Tibial nerve (tissue), 4 donors: ENCODE data around the gene SAMHD1. TPM values are rescaled to one million over a fixed set of nuclear protein-coding genes. Genes with fewer than 3 reads are reported as not detected.

Source experiments
- DNase-seq, 2 donors: peaks; one replicate each; pipeline ENCODE4 v3.0.0-alpha.2; 2019; ENCODE audit warnings: low spot score in 2 of 2
- H3K27ac ChIP-seq, 4 donors: fragments of 200-600 bp; sonication (generic) in 3 of 4; one replicate each; pipeline ENCODE4 v1.5.1; 2017 to 2019; ENCODE audit warnings: mild to moderate bottlenecking in 1 of 4
- H3K27me3 ChIP-seq, 2 donors: fragments of 200-600 bp; sonication (generic) in 1 of 2; one replicate each; pipeline versions ENCODE4 v1.5.1 to v1.6.0; 2017 to 2019
- H3K36me3 ChIP-seq, 3 donors: fragments of 200-600 bp; sonication (generic); one replicate each; pipeline ENCODE4 v1.5.1; 2018 to 2019
- H3K4me1 ChIP-seq, 4 donors: fragments of 200-600 bp; sonication (generic) in 3 of 4; one replicate each; pipeline ENCODE4 v1.5.1; 2017 to 2019
- H3K4me3 ChIP-seq, 4 donors: fragments of 200-600 bp; sonication (generic) in 3 of 4; one replicate each; pipeline ENCODE4 v1.5.1; 2017 to 2019; ENCODE audit warnings: mild to moderate bottlenecking in 1 of 4, moderate library complexity in 1 of 4
- H3K9me3 ChIP-seq, 4 donors: fragments of 200-600 bp; sonication (generic) in 3 of 4; one replicate each; pipeline ENCODE4 v1.5.1; 2017 to 2019
- CTCF ChIP-seq, 5 experiments: fragments of 200-600 bp in 3 of 5; fragments of 450-650 bp in 2 of 5; sonication (generic) in 3 of 5; IDR thresholded peaks; one replicate each; pipeline ENCODE4 v1.5.1; 2016 to 2019; ENCODE audit warnings: antibody characterized with exemption in 5 of 5, mild to moderate bottlenecking in 3 of 5, moderate library complexity in 2 of 5
- EP300 ChIP-seq, 2 donors: sonication (generic); formaldehyde crosslinking; IDR thresholded peaks; one replicate each; pipeline ENCODE4 v1.6.1; 2017; ENCODE audit warnings: antibody characterized with exemption in 2 of 2, mild to moderate bottlenecking in 1 of 2
- POLR2A ChIP-seq, 2 donors: fragments of 450-650 bp; IDR thresholded peaks; one replicate each; pipeline ENCODE4 v1.6.1; 2017; ENCODE audit warnings: antibody characterized with exemption in 2 of 2, mild to moderate bottlenecking in 2 of 2, moderate library complexity in 2 of 2
- WGBS, 2 donors: methylation state at CpG; one replicate each; pipeline ENCODE4 v1.1.5; 2018; 5-methylcytosine and 5-hydroxymethylcytosine counted together
- total RNA-seq, 4 donors: library from RNA; depleted of rRNA; stranded (reverse); fragments of >200 nt; gene quantifications; one replicate each; pipeline ENCODE4 v1.1.0, GENCODE V29; 2016

SAMHD1 gene
- total RNA-seq, 4 donors from 2014 or later = 466 to 595 (median 566) TPM

- 53 to 61% methylated on average over 16 of the region's 16 CpGs for WGBS, 2 donors
- Histone ChIP-seq H3K4me1 (peaks cover 0 to 3% (median 0%) of the 10 kb centered on the region in 4 donors), H3K4me3 (no peak overlapping the region), H3K27ac (no peak overlapping the region), H3K36me3 (no peaks in the 10 kb centered on the region), H3K27me3 (no peaks in the 10 kb centered on the region), H3K9me3 (peaks cover 0 to 8% (median 0%) of the 10 kb centered on the region in 4 donors)
- DNase-seq = no peak
- TF ChIP-seq EP300 (IDR thresholded peaks at IDR 0.05) (no peak), POLR2A (IDR thresholded peaks at IDR 0.05) (no peak)
Observed at GRCh38 chr20:36871640-36872570, 79.6 kb downstream of the SAMHD1 start.

- no peak for DNase-seq
- WGBS, 2 donors = 57 to 59% methylated on average over 8 of the region's 8 CpGs
- Histone ChIP-seq H3K4me3 (no peak overlapping the region), H3K27ac (peak overlapping the region in 2 of 4 donors; percentile 8 to 43), H3K36me3 (no peaks in the 10 kb centered on the region), H3K4me1 (peaks cover 0 to 21% (median 3%) of the 10 kb centered on the region in 4 donors), H3K9me3 (peaks cover 0 to 8% (median 0%) of the 10 kb centered on the region in 4 donors), H3K27me3 (no peaks in the 10 kb centered on the region)
- no peak for TF ChIP-seq POLR2A (IDR thresholded peaks at IDR 0.05)
- no peak for TF ChIP-seq CTCF (IDR thresholded peaks at IDR 0.05)
- TF ChIP-seq EP300 (IDR thresholded peaks at IDR 0.05) = no peak
Observed at GRCh38 chr20:36866681-36867495, 84.6 kb downstream of the SAMHD1 start.

- H3K27me3 ChIP-seq = no peaks in the 10 kb centered on the region
Observed at GRCh38 chr20:36866164-36866563, 85.3 kb downstream of the SAMHD1 start.

GRCh38 chr20:36865861-36866149 lies 85.7 kb downstream of the SAMHD1 start:
- no peaks in the 10 kb centered on the region for H3K27me3 ChIP-seq
- no peak for DNase-seq
- peaks cover 0 to 8% (median 0%) of the 10 kb centered on the region in 4 donors for H3K9me3 ChIP-seq
- TF ChIP-seq POLR2A (IDR thresholded peaks at IDR 0.05) (no peak), EP300 (IDR thresholded peaks at IDR 0.05) (no peak), CTCF (IDR thresholded peaks at IDR 0.05) (no peak)
- peak overlapping the region in 1 of 4 donors; percentile 8 for H3K27ac ChIP-seq
- H3K4me1 ChIP-seq = peaks cover 0 to 32% (median 14%) of the 10 kb centered on the region in 4 donors
- H3K36me3 ChIP-seq = no peaks in the 10 kb centered on the region
- H3K4me3 ChIP-seq = no peak overlapping the region

More at GRCh38 chr20:36866164-36866563, 85.3 kb downstream of the SAMHD1 start:
- no peak overlapping the region for H3K4me3 ChIP-seq
- peaks cover 0 to 29% (median 10%) of the 10 kb centered on the region in 4 donors for H3K4me1 ChIP-seq
- DNase-seq = no peak
- TF ChIP-seq POLR2A (IDR thresholded peaks at IDR 0.05) = no peak
- no peak for TF ChIP-seq EP300 (IDR thresholded peaks at IDR 0.05)
- no peak for TF ChIP-seq CTCF (IDR thresholded peaks at IDR 0.05)
- peak overlapping the region in 1 of 4 donors; percentile 8 for H3K27ac ChIP-seq
- WGBS, 2 donors = 85 to 86% methylated on average over 7 of the region's 7 CpGs
- peaks cover 0 to 8% (median 0%) of the 10 kb centered on the region in 4 donors for H3K9me3 ChIP-seq
- no peaks in the 10 kb centered on the region for H3K36me3 ChIP-seq

- Histone ChIP-seq H3K4me3 (no peak overlapping the region), H3K27me3 (no peaks in the 10 kb centered on the region), H3K36me3 (no peaks in the 10 kb centered on the region), H3K27ac (peak overlapping the region in 3 of 4 donors; percentile 36 to 86 (median 66)), H3K9me3 (peaks cover 0 to 8% (median 0%) of the 10 kb centered on the region in 4 donors), H3K4me1 (peaks cover 0 to 38% (median 18%) of the 10 kb centered on the region in 4 donors)
- DNase-seq = no peak
- no peak for TF ChIP-seq POLR2A (IDR thresholded peaks at IDR 0.05)
- TF ChIP-seq EP300 (IDR thresholded peaks at IDR 0.05) = no peak
- no peak for TF ChIP-seq CTCF (IDR thresholded peaks at IDR 0.05)
- 90 to 92% methylated on average over 9 of the region's 9 CpGs for WGBS, 2 donors
Observed at GRCh38 chr20:36865076-36865860, 86.2 kb downstream of the SAMHD1 start.
